ENCODE data around the gene MDGA2.
A peak's percentile ranks its signal among the peaks of the same experiment; 100 is the strongest.
"Not testable (repeated sequence)": the region's sequence is repeated elsewhere in the genome, so short reads cannot be mapped to it uniquely, and the experiment has no call there.

Gene MDGA2

DNA sequence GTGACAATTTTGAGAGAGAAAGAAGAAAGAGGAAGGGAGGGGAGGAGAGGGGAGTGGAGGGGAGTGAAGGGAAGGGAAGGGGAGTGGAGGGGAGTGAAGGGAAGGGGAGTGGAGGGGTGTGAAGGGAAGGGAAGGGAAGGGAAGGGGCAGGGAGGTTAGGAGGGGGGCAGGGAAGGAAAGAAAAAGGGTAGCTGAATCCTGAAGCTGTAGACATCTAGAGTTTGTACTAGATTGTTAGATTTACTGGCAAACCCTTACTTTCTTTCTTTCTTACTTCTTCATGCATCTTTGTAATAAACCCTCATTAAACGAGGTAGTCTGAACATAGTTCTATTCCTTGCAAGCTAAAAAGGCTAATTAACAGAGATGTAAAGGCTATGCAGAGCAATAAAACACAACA lies 378.0 kb downstream of the MDGA2 start:
- DNase-seq (ENCODE audit: extremely low read depth, low read depth) = no peak
- H3K4me3 ChIP-seq (replicated peaks; ENCODE audit: low read depth, low read length) = no peak overlapping the region
- TF ChIP-seq, protein P1, sequence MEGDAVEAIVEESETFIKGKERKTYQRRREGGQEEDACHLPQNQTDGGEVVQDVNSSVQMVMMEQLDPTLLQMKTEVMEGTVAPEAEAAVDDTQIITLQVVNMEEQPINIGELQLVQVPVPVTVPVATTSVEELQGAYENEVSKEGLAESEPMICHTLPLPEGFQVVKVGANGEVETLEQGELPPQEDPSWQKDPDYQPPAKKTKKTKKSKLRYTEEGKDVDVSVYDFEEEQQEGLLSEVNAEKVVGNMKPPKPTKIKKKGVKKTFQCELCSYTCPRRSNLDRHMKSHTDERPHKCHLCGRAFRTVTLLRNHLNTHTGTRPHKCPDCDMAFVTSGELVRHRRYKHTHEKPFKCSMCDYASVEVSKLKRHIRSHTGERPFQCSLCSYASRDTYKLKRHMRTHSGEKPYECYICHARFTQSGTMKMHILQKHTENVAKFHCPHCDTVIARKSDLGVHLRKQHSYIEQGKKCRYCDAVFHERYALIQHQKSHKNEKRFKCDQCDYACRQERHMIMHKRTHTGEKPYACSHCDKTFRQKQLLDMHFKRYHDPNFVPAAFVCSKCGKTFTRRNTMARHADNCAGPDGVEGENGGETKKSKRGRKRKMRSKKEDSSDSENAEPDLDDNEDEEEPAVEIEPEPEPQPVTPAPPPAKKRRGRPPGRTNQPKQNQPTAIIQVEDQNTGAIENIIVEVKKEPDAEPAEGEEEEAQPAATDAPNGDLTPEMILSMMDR (IDR thresholded peaks at IDR 0.05; ENCODE audit: low read depth, low read length, missing control alignments) = no peak

DNA sequence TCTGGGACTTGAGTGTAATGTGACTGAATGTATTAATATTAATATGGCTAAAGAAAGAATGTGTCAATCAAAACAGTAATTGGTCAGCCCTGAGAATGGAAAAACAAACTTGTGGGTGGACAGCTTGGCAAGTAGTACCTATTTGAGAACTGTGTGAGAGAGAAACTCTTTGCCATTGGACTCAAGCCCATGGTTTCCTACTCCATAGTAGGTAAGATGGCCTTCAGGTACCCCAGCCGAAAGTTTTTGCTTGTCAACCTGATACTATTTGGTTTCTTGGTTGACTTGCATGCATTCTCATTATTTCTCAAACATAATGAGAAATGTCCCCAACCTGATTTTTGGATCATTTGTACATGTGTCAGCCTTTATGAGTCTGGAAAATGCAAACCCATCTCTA lies 391.1 kb downstream of the MDGA2 start:
- no peak overlapping the region for H3K4me3 ChIP-seq (replicated peaks; ENCODE audit: low read depth, low read length)
- no peak for DNase-seq (ENCODE audit: extremely low read depth, low read depth)

DNA sequence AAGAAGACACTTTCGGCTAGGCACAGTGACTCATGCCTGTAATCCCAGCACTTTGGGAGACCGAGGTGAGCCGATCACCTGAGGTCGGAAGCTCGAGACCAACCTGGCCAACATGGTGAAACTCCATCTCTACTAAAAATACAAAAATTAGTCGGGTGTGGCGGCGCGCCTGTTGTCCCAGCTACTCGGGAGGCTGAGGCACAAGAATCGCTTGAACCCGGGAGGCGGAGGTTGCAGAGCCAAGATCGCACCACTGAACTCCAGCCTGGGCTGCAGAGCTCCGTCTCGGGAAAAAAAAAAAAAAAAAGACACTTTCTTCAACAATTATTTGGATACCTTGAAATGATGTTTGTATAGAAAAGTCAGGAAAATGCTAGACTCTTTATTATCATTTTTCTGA lies 393.6 kb downstream of the MDGA2 start:
- not testable (repeated sequence) for DNase-seq (ENCODE audit: extremely low read depth, low read depth); H3K4me3 ChIP-seq (replicated peaks; ENCODE audit: low read depth, low read length)

More for the DNA sequence above, 391.1 kb downstream of the MDGA2 start:
- TF ChIP-seq, protein P1 (IDR thresholded peaks at IDR 0.05; ENCODE audit: low read depth, low read length, missing control alignments) = no peak

DNA sequence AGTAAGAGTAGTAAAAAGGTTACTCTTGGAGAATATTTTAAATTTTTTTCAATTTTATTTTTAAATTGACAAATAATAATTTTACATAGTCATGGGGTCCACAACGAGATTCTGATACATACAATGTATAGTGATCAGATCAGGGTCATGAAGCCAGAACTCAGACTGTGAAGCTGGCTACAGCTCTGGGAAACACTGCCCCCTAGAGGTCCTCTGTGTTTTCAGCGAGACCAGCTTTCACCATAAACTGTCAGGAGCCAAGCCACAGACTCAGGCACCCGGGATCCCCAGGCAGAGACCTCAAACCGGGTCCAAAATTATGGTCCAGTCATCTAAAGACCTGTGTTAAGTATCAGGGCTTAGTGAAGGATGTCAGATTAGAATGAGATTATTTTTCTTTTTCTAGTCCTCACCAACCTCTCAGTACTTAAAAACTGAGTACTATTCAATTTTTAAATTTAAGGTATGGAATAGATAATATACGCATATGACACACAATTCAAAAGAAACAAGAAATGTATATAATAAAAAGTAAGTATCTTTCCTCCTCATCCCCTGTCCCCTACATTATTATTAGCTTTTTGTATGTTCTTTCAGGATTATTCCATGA lies 397.1 kb downstream of the MDGA2 start:
- no peak overlapping the region for H3K4me3 ChIP-seq (replicated peaks; ENCODE audit: low read depth, low read length)
- no peak for DNase-seq (ENCODE audit: extremely low read depth, low read depth)

DNA sequence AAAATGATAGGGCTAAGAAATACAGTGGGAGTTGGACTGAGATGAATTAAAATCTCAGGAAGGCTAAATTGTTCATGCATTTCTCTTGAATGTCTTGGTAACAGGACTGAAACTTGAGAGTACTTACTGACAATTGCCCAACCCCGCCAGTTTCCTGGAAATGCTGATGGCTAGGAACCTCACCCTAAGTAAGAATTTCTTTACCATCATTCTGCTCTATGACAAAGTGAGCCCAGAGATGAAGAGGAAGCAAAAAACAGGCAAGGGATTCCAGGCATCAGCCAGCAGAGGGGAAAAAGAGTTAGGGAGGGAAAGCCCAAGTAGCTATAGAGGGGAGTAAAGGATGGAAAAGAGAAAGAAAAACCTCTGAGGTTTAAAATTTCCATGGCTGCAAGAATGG lies 397.7 kb downstream of the MDGA2 start:
- no peak overlapping the region for H3K4me3 ChIP-seq (replicated peaks; ENCODE audit: low read depth, low read length)
- no peak for DNase-seq (ENCODE audit: extremely low read depth, low read depth)
- TF ChIP-seq, protein P1 (IDR thresholded peaks at IDR 0.05; ENCODE audit: low read depth, low read length, missing control alignments) = no peak

More for the DNA sequence above, 397.1 kb downstream of the MDGA2 start:
- TF ChIP-seq, protein P1 (IDR thresholded peaks at IDR 0.05; ENCODE audit: low read depth, low read length, missing control alignments) = peak; percentile 64

DNA sequence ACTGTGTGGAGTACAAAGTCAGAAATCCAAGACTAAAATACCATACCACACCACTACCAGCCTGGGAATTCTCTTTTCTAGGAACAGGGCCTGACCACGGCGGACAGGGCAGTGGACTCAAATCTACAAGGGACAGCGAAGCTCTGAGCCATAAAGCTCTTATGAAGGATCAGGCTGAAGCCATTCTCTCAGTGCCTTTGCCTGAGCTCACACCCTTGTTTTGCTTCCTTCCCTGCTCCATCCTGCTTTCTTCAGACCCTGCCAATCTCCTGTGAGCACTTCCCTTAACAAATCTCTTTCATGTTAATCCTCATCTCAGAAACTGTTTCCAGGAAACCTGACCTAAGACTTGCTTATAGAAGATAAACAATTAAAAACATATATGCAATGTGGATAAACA lies 398.5 kb downstream of the MDGA2 start:
- TF ChIP-seq, protein P1 (IDR thresholded peaks at IDR 0.05; ENCODE audit: low read depth, low read length, missing control alignments) = no peak
- H3K4me3 ChIP-seq (replicated peaks; ENCODE audit: low read depth, low read length) = no peak overlapping the region
- DNase-seq (ENCODE audit: extremely low read depth, low read depth) = no peak

DNA sequence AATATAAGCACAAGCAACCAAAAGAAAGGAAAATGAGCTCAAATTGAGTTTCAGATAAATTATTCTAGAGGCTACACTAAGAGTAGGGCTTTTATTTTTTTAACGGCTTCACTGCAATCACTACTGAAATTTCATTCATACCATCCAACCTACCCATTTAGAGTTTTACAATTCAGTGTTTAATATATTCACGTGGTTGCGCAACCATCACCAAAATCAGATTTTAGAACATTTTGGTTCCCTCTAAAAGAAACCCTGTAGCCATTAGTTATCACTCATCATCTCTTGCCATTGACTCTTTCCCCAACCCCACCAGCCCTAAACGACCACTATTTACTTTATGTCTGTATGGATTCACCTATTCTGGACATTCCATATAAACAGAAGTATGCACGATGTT lies 401.5 kb downstream of the MDGA2 start:
- TF ChIP-seq, protein P1 (IDR thresholded peaks at IDR 0.05; ENCODE audit: low read depth, low read length, missing control alignments) = no peak
- DNase-seq (ENCODE audit: extremely low read depth, low read depth) = no peak
- no peak overlapping the region for H3K4me3 ChIP-seq (replicated peaks; ENCODE audit: low read depth, low read length)

Measured in HFF-Myc (cell line).